ENCODE measurements around the gene FSTL3.
"Not testable (repeated sequence)": the region's sequence is repeated elsewhere in the genome, so short reads cannot be mapped to it uniquely, and the experiment has no call there.

Gene FSTL3

DNA sequence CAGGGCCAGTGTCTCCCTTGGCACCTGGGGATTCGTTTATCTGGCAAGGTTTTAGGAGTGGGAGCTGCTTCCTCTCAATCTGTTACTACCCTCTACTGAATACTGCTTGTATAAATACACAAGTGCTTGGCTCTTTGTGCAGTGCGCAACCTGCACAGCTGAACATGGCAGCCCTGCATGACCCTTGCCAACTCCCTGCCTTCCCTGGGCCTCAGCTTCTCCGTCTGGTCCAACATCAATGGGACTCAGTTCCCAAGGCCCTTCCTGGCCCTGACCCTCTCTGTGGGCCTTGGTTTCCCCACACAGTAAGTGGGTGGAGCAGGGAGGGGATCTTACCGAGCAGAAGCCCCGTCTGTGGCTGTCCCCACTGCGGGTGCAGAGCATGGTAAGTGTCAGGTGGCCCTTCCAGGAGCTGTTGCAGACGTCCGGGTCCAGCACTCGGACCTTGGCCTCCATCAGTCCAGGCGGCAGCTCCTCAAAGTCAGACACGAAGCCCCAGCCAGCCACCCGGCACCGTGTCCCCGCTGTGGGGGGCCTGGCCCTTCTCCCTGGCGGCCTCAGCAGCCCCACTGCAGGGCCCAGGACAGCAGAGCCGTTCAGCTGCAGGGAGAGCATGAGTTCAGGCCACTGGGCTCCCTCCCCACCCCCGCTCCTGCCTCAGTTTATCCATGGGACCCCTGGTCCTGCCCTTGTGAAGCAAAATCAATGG, 10.6 kb downstream of the FSTL3 start:
- FAIRE-seq, result no peak

DNA sequence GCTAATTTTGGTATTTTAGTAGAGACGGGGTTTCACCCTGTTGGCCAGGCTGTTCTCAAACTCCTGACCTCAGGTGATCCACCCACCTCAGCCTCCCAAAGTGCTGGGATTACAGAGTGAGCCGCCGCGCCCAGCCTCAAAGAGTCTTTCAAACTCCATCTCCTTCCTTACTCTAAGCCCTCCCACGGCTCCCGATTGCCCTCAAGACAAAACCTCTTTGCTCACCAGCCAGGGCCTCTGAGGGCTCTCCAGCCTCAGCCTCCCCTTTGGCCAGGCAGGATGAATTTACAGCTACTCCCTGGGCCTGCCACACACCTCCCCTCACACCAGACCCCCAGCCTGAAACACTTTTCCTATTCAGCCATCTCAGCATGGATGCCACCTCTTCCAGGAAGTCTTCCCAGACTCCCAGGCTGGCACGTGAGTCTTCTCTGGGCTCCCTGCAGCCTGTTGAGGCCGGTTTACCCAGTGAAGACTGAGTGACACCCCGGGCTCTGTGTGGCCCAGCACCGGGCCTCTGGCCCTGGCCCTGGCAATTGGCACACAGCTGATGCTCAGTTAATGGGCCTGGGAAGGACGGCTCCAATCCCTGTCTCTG, 11.5 kb downstream of the FSTL3 start:
- no peak for FAIRE-seq

DNA sequence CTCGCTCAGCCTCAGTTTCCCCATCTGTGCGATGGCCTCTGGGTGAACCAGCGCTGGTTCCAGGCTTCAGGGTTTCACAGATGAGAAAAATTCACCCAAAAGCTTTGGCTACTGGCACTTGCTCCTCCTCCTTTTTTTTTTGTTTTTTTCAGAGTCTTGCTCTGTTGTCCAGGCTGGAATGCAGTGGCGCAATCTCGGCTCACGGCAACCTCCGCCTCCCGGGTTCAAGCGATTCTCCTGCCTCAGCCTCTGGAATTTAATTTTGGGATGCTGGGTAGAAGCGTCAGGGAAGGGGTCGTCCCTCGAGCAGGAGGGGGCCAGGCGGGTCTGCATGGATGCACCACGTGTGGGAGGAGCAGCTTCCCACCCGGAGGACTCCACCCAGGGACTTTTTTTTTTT, 12.0 kb downstream of the FSTL3 start:
- no peak for FAIRE-seq

DNA sequence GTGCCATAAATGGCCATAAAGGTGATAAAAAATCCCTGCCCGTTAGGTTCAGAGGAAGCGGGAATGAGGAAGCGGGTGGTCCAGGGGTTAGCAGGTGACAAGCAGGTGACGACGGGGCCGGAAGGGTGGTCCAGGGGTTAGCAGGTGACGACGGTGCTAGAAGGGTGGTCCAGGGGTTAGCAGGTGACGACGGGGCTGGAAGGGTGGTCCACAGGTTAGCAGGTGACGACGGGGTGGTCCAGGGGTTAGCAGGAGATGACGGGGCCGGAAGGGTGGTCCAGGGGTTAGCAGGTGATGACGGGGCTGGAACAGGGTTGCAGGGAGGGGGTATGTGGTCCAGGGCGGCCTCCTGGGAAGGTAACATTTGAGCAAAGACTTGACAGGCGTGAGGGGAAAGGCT, 12.8 kb downstream of the FSTL3 start:
- no peak for FAIRE-seq

DNA sequence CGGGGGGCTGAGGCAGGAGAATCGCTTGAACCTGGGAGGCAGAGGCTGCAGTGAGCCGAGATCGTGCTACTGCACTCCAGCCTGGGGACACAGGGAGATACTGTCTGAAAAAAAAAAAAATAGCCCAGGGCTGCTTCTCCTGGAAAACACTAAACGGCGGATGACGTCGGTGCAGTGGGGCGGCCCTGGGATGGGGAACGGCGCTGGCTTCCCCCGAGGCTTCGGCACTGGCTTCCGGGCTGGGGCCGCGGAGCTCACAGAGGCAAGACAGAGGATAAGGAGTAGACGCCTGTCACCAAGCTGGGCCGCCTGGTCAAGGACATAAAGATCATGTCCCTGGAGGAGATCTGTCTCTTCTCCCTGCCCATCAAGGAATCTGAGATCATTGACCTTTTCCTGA, 14.0 kb downstream of the FSTL3 start:
- no peak for FAIRE-seq

DNA sequence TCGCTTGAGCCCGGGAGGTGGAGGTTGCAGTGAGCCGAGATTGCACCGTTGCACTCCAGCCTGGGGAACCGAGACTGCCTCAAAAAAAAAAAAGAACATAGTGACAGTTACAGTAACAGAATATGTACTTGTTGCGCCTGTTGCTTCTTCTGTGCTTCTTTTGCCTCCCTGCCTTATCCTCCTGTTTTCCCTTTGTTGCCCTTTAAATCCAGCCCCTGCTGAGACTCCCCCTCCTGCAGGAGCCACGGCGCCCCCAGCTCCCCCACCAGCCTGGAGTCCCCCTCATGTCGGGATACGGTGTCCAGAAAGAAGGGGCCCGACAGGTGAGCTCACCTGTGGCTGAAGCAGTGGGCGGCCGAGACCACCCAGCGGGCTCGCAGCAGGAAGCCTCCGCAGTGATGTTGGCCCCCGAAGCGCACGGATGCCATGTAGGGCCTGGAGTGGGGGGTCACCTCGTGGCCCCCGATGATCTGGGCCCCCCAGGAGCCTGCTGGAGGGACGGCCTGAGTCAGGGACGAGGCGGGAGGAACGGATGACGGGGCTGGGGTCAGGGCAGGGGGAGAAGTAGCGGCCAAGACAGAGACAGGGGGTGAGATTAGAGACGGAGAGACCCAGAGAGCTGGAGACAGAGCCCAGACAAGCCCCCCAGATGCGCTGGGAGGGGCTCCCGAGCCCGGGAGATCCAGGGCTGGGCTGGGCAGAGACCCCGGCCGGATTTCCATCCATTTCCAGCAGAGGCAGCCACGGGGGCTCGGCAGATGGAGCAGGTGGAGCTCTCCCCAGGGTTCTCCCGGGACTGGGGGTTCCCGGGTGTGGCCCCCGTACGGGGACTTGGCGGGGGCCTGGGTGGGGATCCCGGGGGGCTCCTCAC, 18.5 kb downstream of the FSTL3 start:
- no peak for FAIRE-seq

DNA sequence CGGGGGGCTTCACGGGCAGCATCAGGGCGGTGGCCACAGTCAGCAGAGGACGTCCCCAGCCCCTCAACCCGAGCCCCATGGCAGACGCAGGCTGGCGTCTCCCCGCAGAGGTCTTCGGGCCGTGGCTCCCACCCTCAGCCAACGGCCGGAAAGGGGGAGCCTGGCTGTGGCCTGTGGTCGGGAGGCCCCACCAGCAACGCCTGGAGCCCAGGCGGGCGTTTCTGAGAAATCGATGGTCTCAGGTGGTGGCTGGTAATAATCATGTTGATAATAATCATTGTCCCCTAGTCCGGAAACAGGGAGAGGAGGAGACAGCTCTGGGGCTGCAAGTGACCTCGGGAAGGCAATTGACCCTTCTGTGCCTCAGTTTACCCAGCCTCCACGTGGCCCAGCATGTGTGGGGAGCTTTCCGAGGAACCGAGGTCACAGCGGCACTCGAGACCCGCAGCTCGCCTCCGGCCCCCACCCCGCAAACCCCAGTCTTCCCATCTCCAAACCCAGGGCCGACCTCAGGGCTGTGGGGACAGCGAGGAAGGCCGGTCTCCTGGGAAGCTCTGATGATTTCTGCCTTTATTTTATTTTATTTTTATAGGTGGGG, 19.3 kb downstream of the FSTL3 start, which contains the start of gene PRSS57:
Gene PRSS57, minus strand, starts transcription at position 101 of the 598 bp plus-strand sequence. Its CDS starts 22 bp downstream, at position 79.
- no peak for FAIRE-seq

DNA sequence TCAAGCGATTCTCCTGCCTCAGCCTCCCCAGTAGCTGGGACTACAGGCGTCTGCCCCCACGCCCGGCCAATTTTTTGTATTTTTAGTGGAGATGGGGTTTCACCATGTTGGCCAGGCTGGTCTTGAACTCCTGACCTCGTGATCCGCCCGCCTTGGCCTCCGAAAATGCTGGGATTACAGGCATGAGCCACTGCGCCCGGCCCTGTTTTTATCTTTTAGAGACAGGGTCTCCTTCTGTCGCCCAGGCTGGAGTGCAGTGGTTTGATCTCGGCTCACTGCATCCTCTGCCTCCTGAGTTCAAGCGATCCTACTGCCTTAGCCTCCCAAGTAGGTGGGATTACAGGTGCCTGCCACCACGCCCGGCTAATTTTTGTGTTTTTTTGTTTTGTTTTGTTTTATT, 22.3 kb downstream of the FSTL3 start:
- not testable (repeated sequence) for FAIRE-seq

DNA sequence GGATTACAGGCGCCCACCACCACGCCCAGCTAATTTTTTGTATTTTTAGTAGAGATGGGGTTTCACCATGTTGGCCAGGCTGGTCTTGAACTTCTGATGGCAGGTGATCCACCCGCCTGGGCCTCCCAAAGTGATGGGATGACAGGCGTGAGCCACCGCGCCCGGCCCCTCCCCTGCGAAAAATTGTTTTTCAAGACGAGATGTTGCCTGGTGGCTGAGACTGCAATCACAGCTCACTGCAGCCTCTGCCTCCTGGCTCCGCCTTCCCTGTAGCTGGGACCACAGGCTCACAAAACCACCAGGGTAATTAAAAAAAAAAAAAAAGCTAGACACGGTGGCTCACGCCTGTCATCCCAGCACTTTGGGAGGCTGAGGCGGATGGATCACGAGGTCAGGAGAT, 23.7 kb downstream of the FSTL3 start:
- FAIRE-seq, result not testable (repeated sequence)

DNA sequence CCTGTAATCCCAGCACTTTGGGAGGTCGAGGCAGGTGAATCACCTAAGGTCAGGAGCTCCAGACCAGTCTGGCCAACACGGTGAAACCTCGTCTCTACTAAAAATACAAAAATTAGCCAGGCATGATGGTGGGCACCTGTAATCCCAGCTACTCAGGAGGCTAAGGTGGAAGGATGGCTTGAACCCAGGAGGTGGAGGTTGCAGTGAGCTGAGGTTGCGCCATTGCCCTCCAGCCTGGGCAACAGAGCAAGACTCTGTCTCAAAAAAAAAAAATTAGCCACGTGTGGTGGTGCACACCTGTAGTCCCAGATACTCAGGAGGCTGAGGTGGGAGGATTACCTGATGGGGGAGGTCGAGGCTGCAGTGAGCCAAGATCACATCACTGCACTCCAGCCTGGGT, 26.7 kb downstream of the FSTL3 start:
- not testable (repeated sequence) for FAIRE-seq

DNA sequence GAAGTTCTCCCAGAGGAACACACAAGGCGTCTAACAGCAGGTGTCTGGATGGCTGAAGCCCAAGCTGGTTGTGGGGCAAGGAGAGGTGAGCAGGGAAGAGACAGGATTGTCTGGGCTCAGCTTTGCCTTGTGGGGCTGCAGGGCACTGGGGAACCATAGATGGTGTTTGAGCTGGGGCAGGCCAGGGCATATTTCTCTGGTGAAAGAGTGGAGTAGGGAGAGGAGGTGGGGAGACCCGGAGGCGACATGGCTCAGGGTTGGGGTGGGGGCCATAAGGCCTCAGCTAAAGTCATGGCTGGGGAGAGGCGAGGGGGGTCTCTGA, 27.1 kb downstream of the FSTL3 start:
- FAIRE-seq, result no peak

DNA sequence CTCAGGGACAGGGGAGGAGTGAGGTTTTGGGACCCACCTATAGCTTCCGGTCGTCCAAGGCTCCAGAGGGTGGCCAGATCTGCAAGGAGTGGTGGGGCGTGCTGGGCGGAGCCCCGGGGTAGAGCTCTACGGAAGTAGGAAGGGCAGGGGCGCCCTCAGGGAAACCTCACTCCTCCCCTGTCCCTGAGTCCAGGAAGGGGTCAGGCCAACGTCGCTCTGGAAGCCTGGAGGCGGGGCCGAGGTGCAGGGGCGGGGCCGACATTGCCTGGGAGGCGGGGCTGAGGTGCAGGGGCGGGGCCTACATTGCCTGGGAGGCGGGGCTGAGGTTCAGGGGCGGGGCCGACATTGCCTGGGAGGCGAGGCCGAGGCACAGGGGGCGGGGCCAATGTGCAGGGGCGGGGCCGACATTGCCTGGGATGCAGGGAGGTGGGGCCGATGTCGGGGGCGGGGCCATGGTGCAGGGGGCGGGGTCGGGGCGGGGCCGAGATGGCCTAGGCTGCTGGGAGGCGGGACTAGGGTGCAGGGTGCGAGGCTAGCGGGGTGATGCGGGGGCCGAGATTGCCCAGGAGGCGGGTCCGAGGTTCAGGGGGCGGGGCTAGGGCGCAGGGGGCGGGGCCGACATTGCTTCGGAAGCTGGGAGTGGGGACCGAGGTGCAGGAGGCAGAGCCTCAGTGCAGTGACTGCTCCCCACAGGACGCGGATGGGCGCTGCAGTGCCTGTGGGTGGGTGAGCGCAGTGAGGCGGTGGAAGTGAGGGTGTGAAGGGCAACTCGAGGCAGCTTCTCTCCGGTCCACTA, 27.7 kb downstream of the FSTL3 start:
- FAIRE-seq, result no peak

DNA sequence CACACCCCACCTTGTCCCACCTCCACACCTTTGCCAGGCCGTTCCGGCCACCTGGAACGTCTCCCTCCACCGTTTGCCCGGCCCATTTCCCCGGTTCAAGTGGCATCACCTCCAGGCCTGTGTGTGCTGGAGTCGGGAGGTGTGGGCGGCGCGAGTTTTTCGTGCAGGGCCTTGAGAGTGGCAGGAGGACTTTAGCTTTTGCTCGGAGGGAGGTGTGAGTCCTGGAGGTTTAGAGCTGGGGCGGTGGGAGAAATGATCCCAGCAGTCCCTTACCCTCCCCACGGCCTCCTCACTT, 28.2 kb downstream of the FSTL3 start:
- no peak for FAIRE-seq

DNA sequence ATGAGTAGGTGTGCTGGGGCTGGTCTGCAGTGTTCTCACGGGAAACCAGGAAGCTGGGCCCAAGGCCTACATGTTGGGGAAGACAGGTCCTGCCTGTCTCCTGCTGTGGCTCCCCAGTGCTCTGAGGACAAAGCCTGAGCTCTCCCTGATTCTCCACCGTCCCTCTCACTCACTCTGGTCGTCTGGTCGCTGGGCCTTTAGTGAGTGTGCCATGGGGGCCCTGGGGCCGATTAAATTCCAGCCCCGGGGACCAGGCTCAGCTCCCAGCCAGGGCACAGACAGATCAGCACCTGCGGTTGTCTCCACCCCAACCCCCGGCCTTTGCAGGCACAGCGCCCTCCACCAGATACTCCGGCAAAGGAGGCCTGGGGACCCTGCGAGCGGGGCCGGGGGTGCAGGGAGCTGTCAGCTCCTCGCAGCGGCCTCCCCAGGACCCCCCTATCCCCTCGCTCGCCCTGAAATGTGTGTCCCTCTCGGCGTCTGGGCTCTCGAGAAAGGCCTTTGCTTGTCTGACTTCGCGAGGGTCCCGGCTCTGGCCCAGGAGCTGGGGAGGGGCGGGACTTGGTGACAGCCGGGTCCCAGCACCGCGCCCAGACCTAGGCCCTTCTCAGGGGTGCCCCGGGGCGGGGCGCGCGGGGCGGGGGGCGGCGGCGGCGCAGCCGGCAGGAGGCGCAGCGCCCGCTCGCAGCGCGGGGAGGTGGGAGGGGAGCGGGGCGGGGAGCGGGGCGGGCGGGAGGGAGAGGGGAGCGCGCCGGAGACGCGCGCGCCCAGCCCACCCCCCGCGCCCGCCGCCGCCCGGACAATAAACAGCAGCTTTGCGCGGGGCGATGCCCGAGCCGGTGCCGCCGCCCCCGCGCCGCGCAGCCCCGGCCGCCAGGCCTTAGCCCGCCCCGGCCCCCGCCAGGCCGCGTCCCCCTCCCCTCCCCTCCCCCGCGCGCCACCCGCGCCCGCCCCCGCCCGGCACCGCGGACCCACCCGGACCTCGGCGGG, 32.3 kb downstream of the FSTL3 start, which contains the start of gene PALM:
Gene PALM, plus strand, starts transcription at position 782 of the 990 bp plus-strand sequence. CDS start 212 bp downstream, outside the sequence.
- no peak for FAIRE-seq

DNA sequence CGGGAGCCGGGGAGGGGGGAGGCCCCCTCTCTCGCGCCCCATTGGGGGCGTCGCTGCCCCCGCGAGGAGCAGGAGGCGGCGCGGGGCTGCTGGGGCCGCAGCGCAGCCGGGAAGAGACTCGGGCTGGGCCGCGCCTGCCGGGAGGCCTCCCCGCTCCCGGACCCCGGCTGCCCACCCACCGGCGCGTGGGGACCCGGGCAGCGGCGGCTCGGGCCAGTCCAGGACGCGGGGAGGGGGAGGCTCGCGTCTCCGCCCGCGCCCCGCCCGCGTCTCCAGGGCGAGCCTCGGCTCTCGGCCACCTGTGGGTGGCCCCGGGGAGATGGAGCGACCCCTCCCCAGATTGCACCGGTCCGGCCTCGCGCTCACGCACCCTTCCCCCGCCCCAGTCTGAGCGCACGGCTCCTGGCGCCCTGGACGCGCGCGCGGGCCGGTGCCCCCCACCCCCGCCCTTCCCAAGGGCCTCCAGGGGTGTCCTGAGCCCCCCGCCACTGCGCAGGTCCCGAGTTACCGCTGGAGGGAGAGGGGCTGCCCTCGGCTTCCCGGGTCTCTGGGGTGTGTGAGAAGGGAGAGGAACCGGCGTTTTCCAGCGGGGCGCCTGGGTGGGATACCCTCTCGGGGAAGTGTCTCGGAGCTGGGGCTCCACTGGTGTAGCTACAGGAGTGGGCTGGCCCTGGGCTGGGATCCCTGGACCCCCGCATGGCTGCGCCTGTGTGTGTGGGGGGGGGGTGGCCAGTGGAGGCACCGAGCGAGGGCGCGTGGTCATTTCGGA, 33.2 kb downstream of the FSTL3 start:
- no peak for FAIRE-seq

DNA sequence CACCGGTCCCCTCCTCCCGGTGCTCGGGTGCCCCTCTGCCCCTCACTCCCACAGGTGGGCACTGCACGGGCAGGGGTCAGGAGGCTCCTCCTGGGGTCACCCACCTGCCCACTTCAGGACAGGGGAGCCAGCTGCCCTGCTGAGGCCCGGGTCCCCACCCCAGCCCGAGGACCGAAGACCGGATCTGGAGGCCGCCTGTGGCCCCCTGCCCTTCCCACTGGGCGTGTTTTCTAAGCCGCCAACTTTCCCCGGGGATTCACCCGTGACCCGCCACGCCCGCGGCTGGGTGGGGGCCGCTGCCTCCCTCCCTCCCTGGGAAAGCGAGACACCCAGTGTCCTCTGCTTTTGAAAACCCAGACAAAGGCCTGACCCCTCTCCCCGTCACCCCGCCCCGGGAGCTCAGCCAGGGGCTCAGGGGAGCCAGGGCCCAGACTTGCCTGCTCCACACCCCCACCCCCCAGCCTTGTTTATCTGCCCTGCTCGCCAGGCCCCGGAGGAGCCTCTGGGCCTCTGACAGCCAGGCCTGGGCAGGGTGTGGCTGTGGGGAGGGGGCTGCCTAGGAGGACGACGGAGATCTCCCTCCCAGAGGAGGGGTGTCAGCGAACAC, 33.9 kb downstream of the FSTL3 start:
- FAIRE-seq, result no peak

DNA sequence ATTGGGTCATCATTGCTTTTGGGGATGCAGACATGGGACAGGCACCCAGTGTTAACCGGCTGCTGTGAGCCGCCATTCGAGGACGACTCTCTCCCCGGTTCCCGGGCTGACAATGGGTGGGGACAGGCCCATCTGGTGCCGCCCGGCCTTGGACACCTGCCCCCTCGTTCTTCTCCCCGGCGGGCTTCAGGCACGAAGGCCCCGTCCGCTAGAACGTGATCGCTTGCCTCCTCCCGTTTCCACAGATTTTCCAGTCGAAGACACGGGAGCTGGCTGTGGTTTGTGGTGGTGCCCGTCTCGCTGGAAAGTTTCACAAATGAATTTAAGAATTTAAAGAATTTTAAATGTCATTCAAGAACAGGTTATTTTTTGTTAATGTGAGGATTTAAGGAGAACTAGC, 34.6 kb downstream of the FSTL3 start:
- FAIRE-seq, result no peak

DNA sequence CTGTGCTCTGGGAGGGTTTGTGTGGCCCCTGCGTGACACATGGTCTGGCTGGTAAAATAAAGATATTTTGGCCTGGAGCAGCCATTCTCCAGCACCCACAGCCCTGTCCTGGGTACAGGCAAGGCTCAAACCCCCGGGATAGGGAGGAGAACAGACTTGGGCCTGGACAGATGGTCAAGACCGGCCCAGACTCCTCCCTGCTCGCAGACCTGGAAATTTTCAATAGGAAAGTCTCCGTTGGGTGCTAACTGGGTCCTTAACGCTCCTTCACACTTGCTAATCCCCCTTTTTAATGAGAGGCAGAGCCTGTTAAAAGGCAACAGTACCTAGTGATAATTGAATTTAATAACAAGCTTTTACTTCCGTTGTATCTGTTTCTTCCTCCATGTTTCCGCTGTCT, 35.1 kb downstream of the FSTL3 start:
- no peak for FAIRE-seq

DNA sequence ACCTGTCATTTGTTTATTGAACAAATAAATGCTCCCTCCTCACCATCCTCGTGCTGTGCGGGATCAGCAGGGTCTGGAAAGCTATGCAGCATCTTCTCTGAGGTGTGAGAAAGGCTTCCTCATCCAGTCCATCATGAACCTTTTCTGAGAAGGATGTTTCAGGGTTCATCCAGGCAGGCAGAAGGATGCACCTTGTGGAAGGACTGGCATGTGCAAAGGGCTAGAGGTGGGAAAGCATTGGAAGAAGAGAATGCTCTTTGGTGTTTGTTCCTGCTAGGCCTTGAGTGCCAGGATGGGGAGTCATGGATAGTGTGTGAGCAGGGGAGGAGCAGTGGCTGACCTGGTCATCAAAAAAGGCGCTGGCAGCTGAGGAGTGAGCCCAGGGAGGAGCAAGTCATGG, 39.2 kb downstream of the FSTL3 start:
- no peak for FAIRE-seq

DNA sequence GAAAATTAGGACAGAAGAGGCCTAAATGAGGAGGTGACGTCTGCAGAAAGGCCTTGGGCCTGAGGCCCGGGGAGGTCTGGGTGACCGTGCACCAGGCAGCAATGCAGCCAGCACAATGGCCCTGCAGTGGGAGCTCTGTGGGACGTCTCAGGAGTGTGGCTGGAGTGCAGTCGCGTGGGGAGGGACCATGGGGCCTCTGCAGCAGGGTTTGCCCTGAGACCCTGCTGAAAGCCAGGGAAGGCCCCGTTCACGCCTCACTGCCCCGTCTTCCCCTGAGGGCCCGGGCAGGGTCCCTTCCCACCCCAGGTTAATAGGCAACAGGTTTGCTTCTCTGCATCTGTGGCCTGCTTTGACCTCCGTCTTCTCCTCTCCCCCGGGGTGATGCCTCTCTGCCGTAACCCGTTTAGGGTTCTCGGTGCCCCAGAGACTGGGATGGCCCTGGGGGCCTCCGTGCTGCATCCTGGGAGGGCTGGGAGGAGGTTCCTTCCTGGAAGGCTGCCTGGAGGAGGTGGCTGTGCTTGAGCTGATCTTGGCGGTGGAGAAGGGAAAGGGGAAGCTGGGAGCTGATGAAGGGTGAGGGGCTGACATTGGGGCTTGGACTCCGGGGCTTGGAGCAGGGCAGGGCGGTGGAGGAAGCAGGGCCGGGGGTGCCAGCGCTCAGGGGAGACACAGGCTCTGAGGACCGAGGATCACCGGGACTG, 42.2 kb downstream of the FSTL3 start:
- FAIRE-seq, result no peak

All from G401.6 (cell line).